Psoas muscle (tissue), 8 donors: ENCODE data around the gene ZNF814. TPM values are rescaled to one million over a fixed set of nuclear protein-coding genes. Genes with fewer than 3 reads are reported as not detected.
"Not testable (repeated sequence)": the region's sequence is repeated elsewhere in the genome, so short reads cannot be mapped to it uniquely, and the experiment has no call there.

Source experiments
- ATAC-seq, 4 donors: fragments of 200-7000 bp; cut with Tn5 transposase; one replicate each; pipeline ENCODE4 v1.9.1; 2020; ENCODE audit warnings: moderate library complexity in 3 of 4, mild to moderate bottlenecking in 2 of 4
- DNase-seq, 2 donors: peaks; one replicate each; pipeline ENCODE4 v3.0.0-alpha.2; 2020
- H3K27ac ChIP-seq: fragments of 200-600 bp; one replicate; pipeline ENCODE4 v1.8.0; 2022
- H3K27me3 ChIP-seq, 3 donors: fragments of 200-600 bp in 1 of 3; one replicate each; pipeline versions ENCODE4 v1.6.1 to v1.8.0; 2013 to 2022; ENCODE audit warnings: low read length in 2 of 3, mild to moderate bottlenecking in 2 of 3, moderate library complexity in 1 of 3; ENCODE audit not compliant: insufficient read depth in 3 of 3
- H3K36me3 ChIP-seq, 2 donors: fragments of 200-600 bp in 1 of 2; one replicate each; pipeline versions ENCODE4 v1.6.1 to v1.8.0; 2013 to 2022; ENCODE audit warnings: low read depth in 1 of 2, mild to moderate bottlenecking in 1 of 2, moderate library complexity in 1 of 2; ENCODE audit not compliant: insufficient read depth in 1 of 2
- H3K4me1 ChIP-seq: fragments of 200-600 bp; one replicate; pipeline ENCODE4 v1.8.0; 2022
- H3K4me3 ChIP-seq: fragments of 200-600 bp; one replicate; pipeline ENCODE4 v1.8.0; 2022; ENCODE audit warnings: mild to moderate bottlenecking
- H3K9me3 ChIP-seq: fragments of 200-600 bp; one replicate; pipeline ENCODE4 v1.8.0; 2022
- CTCF ChIP-seq: fragments of 200-600 bp; IDR thresholded peaks from one replicate; pipeline ENCODE4 v1.8.0; 2022; ENCODE audit warnings: antibody characterized with exemption
- WGBS, 3 donors: extraction: QIAGEN DNeasy Blood & Tissue Kit; methylation state at CpG; one replicate each; pipeline versions ENCODE4 v1.1.6 to v1.1.7; 2013; 5-methylcytosine and 5-hydroxymethylcytosine counted together
- intact Hi-C, 2 donors: fragments of 100-400 bp; cut with DNase I; formaldehyde crosslinking; loops; one replicate each; pipeline versions ENCODE4 v1.11.0 to v1.14.2; 2022
- long read RNA-seq, 2 donors: library from polyadenylated mRNA; unstranded; transcript quantifications; one replicate each; pipeline ENCODE4 v2.0.0, GENCODE V29; 2021
- polyA plus RNA-seq, 3 donors: library from polyadenylated mRNA; stranded (reverse); fragments of 200-250 nt; gene quantifications; one replicate each; pipeline ENCODE4 v1.2.3, GENCODE V29; 2013
- total RNA-seq, 4 donors: library from RNA; stranded (reverse); fragmentation: NEBNext Ultra II Directional in 2 of 4; extraction: Animal tissue kit (Norgen Biotek cat#: 25700) in 2 of 4; gene quantifications; one replicate each; pipeline versions ENCODE4 v1.2.1 to v1.2.4, GENCODE V29; 2021 to 2023
- donor health status: healthy with polysubstance abuse.
- donor health status: DM: no; HTN: no; CAD: no; lungs with moderate emphysema.
- donor health status: Bipolar disorder and iron deficiency.
- donor health status: healthy.
- donor health status: DM: yes; HTN: yes; CAD: no.
- donor health status: DM: no; HTN: no; CAD: no.
- donor health status: DM: no; HTN: no; CAD: no.
- donor health status: DM: yes; HTN: yes; CAD: no.

ZNF814 gene
- total RNA-seq (1 to 10 TPM; 5.3 to 9.6 (median 8.6) TPM), polyA plus RNA-seq (10 to 100 TPM in 1 of 3 donors, 1 to 10 TPM in 2; 7.8 to 12.1 (median 8.7) TPM)
- long read RNA-seq, donor 1, partial matches to known transcripts, result 1 of 2 reads
- long read RNA-seq, donor 1, other reads (novel, unspliced or antisense), result 1 of 2 reads
- long read RNA-seq, donor 2, partial matches to known transcripts, result 0 of 12 reads
- long read RNA-seq, donor 2, other reads (novel, unspliced or antisense), result 8 of 12 reads

- Histone ChIP-seq H3K4me3 (peak within 1 kb of the TSS; percentile 62), H3K36me3 (peaks cover 0 to 13% of the 10 kb centered on the region in 2 donors), H3K4me1 (no peaks in the 10 kb centered on the region), H3K9me3 (no peaks in the 10 kb centered on the region), H3K27me3 (no peaks in the 10 kb centered on the region), H3K27ac (peak within 1 kb of the TSS; percentile 75)
- 1 to 2% (median 1%) methylated on average over 43 of the region's 43 CpGs for WGBS, 3 donors
- intact Hi-C loops, result no loop called here
- peak; percentile 93 to 97 (median 96) for ATAC-seq
- peak; percentile 77 to 88 for DNase-seq
- TF ChIP-seq CTCF, result peak; percentile 39
These were observed at the start of gene ZNF814 for GRCh38 chr19:57888560-57889231. Gene ZNF814, minus strand, starts transcription at chr19:57889037. Its CDS starts 235 bp downstream, at chr19:57888802.

- ATAC-seq, result no peak
- H3K9me3 ChIP-seq, result peaks cover 79% of the 10 kb centered on the region
- no peak overlapping the region for H3K27ac ChIP-seq
- no peak for TF ChIP-seq CTCF
- 87 to 90% (median 89%) methylated on average over 12 of the region's 12 CpGs for WGBS, 3 donors
- H3K4me1 ChIP-seq, result no peaks in the 10 kb centered on the region
- no peak for DNase-seq
- peaks cover 7 to 17% of the 10 kb centered on the region in 2 donors for H3K36me3 ChIP-seq
- intact Hi-C loops, result no loop called here
- no peaks in the 10 kb centered on the region for H3K27me3 ChIP-seq
- peak overlapping the region; percentile 81 for H3K4me3 ChIP-seq
These were observed 46.9 kb upstream of the ZNF814 start for GRCh38 chr19:57935731-57936130.

- DNase-seq (peak; percentile 39 to 65), ATAC-seq (peak; percentile 93 to 100 (median 98))
- intact Hi-C loops, result no loop called here
- 3 to 4% (median 3%) methylated on average over 49 to 54 of the region's 54 CpGs for WGBS, 3 donors
- no peaks in the 10 kb centered on the region for H3K4me1 ChIP-seq
- H3K27me3 ChIP-seq, result no peaks in the 10 kb centered on the region
- peak within 1 kb of the TSS; percentile 58 for H3K27ac ChIP-seq
- TF ChIP-seq CTCF, result no peak
- peaks cover 6 to 15% of the 10 kb centered on the region in 2 donors for H3K36me3 ChIP-seq
- peaks cover 78% of the 10 kb centered on the region for H3K9me3 ChIP-seq
- peak within 1 kb of the TSS; percentile 81 for H3K4me3 ChIP-seq
These were observed 46.2 kb upstream of the ZNF814 start, which contains the start of gene ZNF418 for GRCh38 chr19:57934820-57935665. Gene ZNF418, minus strand, starts transcription at chr19:57935402. Its CDS starts 1,580 bp downstream, at chr19:57933822.

- DNase-seq (no peak), ATAC-seq (no peak)
- TF ChIP-seq CTCF, result no peak
- H3K27me3 ChIP-seq, result no peaks in the 10 kb centered on the region
- H3K27ac ChIP-seq, result no peak overlapping the region
- peaks cover 30 to 55% of the 10 kb centered on the region in 2 donors for H3K36me3 ChIP-seq
- no peaks in the 10 kb centered on the region for H3K4me1 ChIP-seq
- intact Hi-C loops, result no loop called here
- WGBS, 3 donors, result 95 to 99% (median 98%) methylated on average over 4 of the region's 4 CpGs
- H3K4me3 ChIP-seq, result no peak overlapping the region
- peaks cover 73% of the 10 kb centered on the region for H3K9me3 ChIP-seq
These were observed 38.8 kb upstream of the ZNF814 start for GRCh38 chr19:57927587-57927986.

GRCh38 chr19:57916168-57916995, 27.5 kb upstream of the ZNF814 start, which contains the start of gene ZNF417:
Gene ZNF417, minus strand, starts transcription at chr19:57916592. Its CDS starts 181 bp downstream, at chr19:57916411.
- intact Hi-C loops, result loop anchor here in 1 of 2 donors (10.0 kb wide), 1 partner anchor 192 kb away; the partner anchor contains the start of gene ZNF671
- H3K36me3 ChIP-seq, result peaks cover 0 to 20% of the 10 kb centered on the region in 2 donors
- H3K4me3 ChIP-seq, result peak within 1 kb of the TSS; percentile 86
- H3K27me3 ChIP-seq, H3K4me1 ChIP-seq: not testable (repeated sequence)
- H3K27ac ChIP-seq, result peak within 1 kb of the TSS; percentile 80
- WGBS, 3 donors, result 0 to 1% (median 0%) methylated on average over 43 to 51 of the region's 51 CpGs
- H3K9me3 ChIP-seq, result peaks cover 12% of the 10 kb centered on the region
- ATAC-seq (peak; percentile 99 to 100 (median 100)), DNase-seq (peak; percentile 75 to 85)
